Activated naive CD4-positive, alpha-beta T cell treated with anti-CD3 and anti-CD28 coated beads, Interleukin-2, amount 50 U/mL, for 16 hours (primary cell): ENCODE results near the gene ANKRD55.
"Not testable (repeated sequence)": the region's sequence is repeated elsewhere in the genome, so short reads cannot be mapped to it uniquely, and the experiment has no call there.

Experiments used
- DNase-seq: peaks from one replicate; pipeline ENCODE4 v3.0.0-alpha.2; 2020

The ANKRD55 gene

DNA sequence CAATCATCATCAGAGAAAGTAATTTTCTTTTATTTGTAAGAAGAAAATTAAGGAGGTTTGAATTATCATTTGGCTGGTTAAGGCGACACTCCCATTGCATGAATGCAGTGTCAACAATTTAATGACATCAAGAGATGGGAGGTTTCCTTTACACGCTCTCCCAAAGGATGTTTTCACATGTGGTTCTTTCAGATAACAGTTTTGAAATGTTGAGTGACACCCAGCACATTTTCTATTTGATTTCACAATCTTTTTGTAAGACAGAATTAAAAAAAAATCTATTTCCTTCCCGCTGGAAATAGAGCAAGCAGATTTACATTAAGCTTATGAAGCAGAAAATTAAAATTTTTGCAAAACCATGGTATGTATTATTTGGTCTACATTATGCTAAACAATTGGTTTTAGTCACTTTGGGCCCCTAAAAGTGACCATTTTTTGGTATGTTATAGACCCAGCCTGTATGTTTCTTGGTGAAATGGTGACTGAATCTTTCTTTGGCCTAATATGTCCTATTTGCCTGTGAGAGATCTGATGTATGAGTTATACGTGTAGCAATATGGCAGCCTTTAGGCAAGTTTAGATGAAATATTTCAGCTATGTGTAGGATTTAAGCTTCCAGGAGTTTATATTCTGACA is 18.9 kb upstream of the ANKRD55 start:
- DNase-seq, result no peak

DNA sequence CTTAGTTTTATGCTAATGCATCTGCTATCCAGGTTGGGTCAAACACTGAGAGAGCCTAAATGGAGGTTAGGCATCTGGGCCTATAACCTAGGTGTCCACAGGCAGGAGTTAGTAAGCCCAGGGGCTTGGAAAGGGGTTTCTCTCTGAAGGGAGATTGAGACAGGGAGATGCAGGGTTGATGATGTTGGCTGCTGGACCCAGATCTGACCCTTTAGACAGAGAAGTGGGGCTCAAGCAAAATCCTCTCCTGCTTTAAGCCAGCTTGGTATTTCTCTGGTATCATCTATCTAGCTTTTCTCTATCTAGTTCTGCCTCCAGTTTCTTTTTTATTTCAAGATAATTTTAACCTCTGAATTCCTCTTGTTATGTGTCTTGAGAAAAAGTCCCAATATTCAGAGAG is 18.3 kb upstream of the ANKRD55 start:
- no peak for DNase-seq

DNA sequence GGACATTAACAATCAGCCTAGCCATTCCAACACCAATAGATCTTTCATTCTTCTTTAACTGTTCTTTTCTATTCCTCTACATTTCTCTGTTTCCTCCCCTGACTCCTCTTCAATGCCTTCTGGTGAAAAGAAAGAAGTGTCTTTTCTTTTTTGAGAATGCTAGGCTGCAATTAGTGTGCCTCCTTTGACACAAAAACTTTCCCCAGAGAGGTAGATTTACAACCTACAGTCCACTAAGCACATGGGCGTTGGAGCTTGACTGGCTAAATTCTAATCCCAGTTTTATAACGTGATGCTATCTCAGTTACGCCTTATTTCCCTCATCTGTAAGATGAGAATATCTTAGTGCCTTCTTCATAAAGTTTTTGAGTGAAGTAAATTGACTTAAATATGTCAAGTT is 16.9 kb upstream of the ANKRD55 start:
- no peak for DNase-seq

DNA sequence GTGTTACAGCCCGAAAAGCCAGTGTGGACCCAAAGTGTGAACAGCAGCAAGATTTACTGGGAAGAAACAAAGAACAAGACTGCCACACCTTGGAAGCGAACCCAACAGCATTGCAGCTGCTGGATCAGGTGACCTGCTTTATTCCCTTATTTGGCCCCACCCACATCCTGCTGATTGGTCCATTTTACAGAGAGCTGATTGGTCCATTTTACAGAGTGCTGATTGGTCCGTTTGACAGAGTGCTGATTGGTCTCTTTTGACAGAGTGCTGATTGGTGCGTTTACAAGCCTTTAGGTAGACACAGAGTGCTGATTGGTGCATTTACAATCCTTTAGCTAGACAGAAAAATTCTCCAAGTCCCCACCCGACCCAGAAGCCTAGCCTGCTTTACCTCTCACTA is 16.0 kb upstream of the ANKRD55 start:
- DNase-seq, result not testable (repeated sequence)

DNA sequence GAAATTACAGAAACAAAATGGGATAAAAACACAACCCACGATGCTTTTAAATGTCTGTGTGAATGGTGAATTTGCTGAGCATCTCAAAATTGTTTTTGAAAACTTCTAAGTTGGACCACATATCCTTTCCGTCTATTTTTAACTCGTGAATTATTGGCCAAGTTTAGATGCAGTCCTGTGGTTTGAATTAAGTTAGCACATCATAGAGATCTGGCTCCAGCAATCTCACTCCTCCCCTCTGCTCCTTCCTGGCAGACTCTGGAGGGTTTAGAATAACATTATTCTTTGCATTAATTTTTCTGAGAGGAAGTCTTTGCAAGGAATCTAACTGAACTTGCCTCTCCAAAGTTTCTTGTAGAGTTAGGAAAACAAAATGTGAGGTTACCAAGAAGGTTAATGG is 14.5 kb upstream of the ANKRD55 start:
- DNase-seq, result no peak

DNA sequence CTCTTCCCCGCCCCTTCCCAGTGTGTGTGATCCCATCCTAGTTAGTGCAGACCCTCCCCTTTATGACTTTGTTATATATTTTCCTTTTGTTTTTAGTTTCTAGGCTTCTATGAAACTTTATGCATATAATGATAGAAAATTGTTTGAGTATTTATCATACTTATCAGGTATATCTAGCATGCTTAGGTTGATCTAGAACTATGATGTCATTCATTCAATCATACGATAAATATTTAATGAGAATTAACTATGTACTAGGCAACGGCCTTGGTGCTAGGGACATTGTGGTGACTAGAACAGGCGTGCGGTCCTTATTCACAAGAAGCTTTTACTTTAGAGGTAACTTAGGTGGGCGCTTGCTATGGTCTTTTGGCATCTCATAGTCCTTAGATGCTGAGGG is 13.6 kb upstream of the ANKRD55 start:
- DNase-seq, result no peak

DNA sequence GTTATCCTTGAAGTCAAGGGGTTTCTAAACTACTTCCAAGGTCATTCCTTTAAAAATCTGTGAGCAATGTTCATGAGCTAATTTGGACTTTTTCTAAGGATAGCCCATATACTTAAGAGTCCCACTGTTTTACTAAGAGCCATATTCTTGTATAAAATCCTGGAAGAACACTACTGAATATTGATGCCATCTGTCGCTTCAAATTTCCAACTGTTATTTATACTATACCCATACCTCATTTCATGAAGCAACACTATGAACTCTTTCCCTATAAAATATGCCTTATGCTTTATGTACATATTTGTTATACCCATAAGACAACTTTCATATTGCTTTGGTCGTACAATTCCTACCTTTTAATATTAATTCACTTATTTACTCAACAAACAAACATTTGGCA is 12.4 kb upstream of the ANKRD55 start:
- no peak for DNase-seq

DNA sequence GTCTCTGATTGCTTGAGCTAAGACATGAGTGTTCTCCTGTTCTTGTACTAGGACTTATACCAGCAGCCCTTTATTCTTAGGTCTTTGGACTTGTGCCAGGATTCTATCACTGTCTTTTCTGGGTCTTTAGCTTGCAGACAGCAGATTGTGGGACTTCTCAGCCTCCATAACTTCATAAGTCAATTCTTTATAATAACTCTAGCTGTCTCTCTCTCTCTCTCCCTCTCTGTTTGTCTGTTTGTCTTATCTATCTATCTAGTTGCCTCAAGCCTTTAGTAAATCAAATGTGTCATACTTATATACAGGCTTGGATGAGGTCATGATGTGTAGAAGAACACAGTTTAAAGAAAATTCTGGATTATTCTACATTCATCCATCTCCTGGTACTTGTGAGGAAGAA is 11.5 kb upstream of the ANKRD55 start:
- DNase-seq, result no peak

DNA sequence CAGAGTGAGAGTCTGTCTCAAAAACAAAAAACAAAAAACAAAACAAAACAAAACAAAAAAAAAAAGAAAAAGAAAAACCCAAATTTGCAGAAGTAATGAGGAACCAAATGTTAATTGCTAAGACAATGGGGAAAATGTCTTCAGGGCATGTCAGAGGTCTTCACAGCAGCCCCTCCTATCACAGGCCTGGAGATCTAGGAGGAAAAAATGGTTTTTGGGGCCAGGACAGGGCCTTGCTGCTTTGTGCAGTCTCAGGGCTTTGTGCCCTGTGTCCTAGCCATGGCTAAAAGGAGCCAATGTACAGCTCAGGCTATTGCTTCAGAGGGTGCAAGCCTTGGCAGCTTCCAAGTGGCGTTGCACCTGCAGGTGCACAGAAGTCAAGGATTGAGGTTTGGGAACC is 9.1 kb upstream of the ANKRD55 start:
- not testable (repeated sequence) for DNase-seq

DNA sequence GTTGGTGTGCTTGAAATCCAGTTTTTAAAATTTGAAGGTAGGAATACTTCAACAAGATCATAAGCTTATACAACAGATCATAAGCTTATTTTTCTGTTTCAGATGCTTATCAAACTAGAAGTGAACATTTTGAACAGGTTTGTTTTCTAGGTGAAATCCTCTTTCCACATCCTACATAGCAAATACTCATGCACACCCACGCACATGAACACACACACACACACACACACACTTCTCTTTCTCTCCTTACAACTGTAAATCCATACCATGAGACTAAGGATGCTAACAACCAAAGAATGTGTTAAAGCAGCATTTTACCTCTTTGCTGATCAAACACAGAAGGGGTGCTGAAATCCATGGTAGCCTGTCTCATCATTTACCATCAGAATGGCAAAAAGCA is 592 bp downstream of the ANKRD55 start:
- no peak for DNase-seq

DNA sequence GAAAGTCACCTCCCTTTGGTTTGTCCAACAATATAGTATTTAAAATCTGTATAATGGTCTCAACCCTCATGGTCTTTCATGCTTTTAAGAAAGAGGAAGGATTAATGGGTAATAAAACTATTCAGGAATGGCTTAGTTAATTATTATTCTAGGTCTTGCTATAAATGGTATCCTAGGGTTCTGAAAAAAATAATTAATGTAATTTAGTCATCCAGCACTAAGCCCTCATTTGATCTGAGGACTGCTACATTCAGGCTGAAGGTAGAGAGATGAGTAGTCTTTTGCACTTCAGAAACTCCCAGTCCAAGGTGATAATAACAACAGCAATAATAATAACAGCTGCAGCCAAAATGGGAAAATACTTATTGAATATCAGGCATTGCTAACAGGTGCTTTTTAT is 2.6 kb downstream of the ANKRD55 start:
- DNase-seq, result no peak

DNA sequence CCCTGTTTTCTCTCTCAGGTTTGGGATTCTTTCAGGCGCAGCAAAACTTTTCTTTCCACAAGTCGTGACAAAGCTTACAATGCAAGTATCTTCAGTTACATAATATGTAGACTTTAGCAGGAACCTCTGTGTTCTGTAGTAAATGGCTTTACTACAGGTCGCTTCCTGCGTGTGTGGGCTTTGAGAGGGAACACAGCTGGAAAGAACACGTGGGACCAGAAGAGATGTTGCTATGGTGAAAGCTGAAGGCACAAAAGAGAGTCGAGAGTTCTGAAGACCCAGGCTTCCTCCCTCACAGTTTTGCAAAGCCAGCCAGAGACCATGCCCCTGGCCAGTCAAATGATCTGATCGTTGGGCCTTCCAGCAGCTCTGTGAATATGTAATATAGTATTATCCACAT is 4.0 kb downstream of the ANKRD55 start:
- DNase-seq, result no peak

DNA sequence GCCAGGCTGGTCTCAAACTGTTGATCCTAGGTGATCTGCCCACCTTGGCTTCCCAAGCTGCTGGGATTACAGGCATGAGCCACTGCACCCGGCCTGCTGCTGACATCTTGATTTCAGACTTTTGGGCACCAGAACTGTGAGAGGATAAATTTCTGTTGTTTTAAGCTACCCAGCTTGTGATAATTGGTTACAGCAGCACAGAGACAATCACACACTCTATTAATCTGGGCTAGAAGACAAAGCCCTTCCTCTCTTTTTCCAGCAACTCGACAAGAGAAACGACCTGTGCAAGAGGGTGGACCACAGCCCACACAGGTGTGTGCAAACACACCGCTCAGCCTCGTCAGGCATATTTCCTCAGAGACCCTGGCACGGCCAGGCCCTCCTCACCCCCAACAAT is 4.5 kb downstream of the ANKRD55 start:
- DNase-seq, result no peak

DNA sequence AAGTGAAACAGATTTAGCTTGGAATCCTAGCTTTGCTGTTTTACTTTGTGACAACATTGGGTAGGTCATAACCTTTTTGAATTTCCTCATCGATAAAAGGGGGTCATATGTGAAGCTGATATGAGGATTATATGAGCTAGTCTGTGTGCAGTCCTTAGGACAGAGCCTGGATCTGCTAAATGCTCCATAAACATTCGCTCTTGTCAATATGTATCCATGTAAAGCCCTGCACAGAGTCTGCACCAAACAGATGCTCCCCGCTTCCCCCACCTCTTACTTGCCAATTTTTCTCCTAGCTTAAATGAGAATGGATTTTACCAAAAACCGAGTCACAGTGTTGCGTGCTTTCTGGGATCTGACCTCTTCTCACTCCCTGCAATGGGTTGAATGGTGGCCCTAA is 5.4 kb downstream of the ANKRD55 start:
- DNase-seq, result no peak

DNA sequence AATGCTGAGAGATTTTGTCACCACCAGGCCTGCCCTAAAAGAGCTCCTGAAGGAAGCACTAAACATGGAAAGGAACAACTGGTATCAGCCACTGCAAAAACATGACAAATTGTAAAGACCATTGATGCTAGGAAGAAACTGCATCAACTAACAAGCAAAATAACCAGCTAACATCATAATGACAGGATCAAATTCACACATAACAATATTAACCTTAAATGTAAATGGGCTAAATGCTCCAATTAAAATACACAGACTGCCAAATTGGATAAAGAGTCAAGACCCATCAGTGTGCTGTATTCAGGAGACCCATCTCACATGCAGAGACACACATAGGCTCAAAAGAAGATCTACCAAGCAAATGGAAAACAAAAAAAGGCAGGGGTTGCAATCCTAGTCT is 9.8 kb downstream of the ANKRD55 start:
- not testable (repeated sequence) for DNase-seq

DNA sequence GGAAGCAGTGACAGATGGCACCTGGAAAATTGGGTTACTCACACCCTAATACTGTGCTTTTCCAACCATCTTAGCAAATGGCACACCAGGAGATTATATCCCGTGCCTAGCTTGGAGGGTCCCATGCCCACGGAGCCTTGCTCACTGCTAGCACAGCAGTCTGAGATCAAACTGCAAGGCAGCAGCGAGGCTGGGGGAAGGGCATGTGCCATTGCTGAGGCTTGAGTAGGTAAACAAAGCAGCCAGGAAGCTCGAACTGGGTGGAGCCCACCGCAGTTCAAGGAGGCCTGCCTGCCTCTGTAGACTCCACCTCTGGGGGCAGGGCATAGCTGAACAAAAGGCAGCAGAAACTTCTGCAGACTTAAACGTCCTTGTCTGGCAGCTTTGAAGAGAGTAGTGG is 11.5 kb downstream of the ANKRD55 start:
- not testable (repeated sequence) for DNase-seq

DNA sequence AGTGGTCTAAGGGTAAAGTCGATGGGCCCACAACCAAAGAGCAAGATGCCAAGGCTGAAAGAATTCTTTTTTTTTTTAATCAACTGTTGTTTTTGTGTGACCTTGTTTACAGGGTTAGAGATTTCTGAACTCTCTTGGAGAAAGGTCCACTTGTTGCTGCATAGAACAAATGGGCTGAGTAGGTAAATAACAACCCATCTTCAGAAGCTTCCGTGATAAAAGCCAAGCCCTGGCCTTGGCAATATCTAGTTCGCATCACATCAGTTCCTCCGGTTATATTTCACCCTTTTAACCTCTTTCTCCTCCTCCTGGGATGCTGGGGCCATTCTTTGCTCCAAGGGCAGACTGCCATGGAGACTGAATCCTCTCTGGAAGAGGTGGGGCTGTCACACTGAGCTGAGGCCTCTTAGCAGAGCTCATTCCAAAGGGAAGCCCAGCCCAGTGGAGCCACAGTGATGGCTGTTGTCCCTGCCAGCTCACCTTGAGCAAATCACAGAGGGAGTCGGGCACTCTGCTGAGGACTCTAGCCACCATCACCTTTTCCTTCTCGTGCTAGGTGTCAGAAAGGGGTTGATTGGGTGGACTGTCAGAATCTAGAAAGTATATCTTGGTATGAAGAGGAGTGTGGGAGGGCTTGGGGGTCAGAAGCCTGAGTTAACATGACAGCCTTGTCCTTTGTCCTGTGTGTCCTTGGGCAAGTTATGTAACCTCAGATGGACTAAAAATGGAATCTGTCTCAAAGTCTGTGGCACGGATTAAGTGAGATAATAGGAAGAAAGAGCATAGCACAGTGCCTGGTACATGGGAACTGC is 17.9 kb downstream of the ANKRD55 start:
- DNase-seq, result no peak

DNA sequence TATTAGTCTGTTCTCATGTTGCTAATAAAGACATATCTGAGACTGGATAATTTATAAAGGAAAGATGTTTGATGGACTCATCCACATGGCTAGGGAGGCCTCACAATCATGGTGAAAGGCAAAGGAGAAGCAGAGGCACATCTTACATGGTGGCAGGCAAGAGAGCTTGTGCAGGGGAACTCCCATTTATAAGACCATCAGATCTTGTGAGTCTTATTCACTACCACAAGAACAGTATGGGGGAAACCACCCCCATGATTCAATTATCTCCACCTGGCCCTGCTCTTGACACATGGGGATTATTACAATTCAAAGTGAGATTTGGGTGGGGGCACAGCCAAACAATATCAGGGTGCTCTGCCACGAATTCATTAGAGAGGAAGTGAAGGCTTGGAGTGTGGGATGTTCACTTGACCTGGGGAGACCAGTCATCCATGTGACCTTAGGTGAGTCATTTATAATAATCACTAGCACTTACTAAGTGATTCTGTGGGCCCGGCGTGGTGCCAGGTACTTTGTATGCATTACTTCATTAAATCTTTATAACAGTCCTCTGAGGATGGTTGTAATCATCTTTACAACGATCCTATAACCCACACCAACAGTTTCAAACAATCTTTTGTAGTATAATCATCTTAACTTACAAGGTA is 19.1 kb downstream of the ANKRD55 start:
- DNase-seq, result not testable (repeated sequence)

DNA sequence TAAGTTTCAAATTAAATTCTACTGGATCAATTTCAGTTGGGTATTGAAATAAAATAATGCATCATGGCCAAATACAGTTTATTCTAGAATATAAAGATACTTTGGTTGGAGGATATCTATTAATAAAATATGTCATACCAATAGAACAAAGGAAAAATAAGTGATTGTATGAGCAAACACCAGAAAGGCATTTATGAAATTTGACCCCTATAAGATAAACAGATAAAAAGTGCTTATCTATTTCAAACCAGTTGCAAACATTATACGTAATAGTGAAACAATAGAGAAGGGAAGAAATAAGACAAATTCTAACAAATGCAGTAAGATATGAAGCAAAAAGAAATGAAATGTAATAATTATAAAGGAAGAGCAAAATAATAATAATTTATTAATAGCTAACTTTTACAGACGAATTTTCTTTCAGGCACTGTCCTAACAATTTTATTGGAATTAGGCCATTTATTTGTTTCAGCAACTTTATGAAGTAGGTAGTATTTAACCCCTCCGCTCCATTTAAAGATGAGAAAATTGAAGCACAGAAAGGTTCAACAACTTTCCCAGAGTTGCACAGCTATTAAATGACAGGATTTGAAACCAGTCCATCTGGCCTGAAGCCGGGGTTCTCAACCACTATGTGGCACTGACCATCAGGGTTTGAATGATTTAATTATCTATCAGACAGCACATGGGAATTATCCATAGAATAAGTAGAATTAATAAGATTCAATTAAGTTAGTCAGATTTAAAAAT is 20.8 kb downstream of the ANKRD55 start:
- no peak for DNase-seq

DNA sequence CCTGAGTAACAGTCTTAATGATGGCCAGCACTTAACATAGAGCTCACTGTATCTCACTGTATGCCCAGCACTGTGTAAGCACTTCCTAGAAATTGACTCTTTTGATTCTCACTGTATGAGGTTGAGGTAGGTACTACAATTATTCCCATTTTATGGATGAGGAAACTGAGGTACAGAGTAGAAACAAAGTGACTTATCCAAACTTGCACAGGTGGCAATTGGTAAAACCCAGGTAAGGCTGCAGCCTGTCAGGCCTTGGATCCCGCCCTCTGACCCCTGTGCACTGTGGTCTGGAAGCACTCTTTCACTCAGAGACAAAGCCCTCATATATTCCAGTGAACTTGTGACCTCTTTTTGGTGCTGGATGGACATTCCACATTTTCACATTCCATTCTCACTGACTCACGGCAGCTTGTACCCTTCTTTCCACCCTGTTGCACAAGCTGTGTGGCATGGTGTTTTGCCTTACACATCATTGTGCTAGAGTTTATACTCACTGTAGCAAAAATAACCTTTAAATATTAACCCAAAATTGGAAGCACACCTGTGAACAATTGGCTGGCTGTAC is 21.7 kb downstream of the ANKRD55 start:
- DNase-seq, result no peak

DNA sequence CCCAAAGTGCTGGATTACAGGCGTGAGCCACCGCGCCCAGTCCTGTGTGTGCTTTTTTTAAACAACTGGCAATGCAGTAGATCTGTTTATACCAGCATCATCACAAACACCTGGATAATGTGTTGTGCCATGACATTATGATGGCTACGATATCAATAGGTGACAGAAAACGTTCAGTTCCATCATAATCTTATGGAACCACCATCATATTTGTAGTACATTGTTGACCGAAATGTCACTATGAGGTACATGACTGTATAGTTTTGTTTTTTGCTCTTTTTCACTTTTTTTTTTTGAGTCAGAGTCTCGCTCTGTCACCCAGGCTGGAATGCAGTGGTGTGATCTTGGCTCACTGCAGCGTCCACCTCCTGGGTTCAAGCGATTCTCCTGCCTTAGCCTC is 24.4 kb downstream of the ANKRD55 start:
- DNase-seq, result no peak

DNA sequence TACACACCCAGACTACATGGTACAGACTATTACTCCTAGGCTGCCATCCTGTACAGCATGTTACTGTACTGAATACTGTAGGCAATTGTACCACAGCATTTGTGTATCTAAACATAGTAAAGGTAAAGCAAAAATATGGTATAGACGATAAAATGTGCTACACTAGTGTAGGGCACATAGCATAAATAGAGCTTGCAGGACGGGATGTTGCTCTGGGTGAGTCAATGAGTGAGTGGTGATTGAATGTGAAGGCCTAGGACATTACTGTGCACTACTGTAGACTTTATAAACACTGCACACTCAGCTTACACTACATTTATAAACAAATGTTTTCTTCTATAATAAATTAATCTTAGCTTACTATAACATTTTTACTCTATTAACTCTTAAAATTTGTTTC is 25.6 kb downstream of the ANKRD55 start:
- no peak for DNase-seq
